ENCODE data around the gene PREP.

Gene PREP

DNA sequence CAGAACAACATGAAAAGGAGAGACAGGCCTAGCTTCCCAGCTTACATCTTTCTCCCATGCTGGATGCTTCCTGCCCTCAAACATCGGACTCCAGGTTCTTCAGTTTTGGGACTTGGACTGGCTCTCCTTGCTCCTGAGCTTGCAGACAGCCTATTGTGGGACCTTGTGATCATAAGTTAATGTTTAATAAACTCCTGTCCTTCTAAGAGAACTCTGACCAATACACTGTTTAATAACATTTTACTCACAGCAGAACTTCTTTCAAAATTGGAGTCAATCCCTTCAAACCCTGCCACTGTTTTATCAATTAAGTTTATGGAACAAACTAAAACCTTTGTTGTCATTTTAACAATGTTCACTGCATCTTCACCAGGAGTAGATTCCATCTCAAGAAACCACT, 111.4 kb downstream of the PREP start:
- Histone ChIP-seq H3K4me1 (ENCODE audit: control extremely low read depth in 1 of 4, control insufficient read depth in 4 of 4, insufficient read depth in 4 of 4, low read length in 3 of 4) (no peaks in the 10 kb centered on the region), H3K9me3 (ENCODE audit: control extremely low read depth in 1 of 5, control insufficient read depth in 4 of 5, insufficient read depth in 2 of 5, low read depth in 1 of 5, low read length in 4 of 5) (peaks cover 0 to 11% (median 5%) of the 10 kb centered on the region in 5 experiments), H3K4me3 (ENCODE audit: control insufficient read depth in 1 of 7, extremely low read depth in 1 of 7, insufficient read depth in 4 of 7, low read depth in 2 of 7, low read length in 6 of 7) (no peak overlapping the region), H3K27me3 (replicated peaks in 2 of 5; ENCODE audit: control insufficient read depth in 4 of 5, insufficient read depth in 5 of 5, low read length in 4 of 5) (no peaks in the 10 kb centered on the region), H3K27ac (ENCODE audit: insufficient read depth in 1 of 2, low read depth in 1 of 2, low read length in 2 of 2, poor library complexity in 1 of 2, severe bottlenecking in 2 of 2) (no peak overlapping the region), H3K36me3 (ENCODE audit: control insufficient read depth in 4 of 4, insufficient read depth in 4 of 4, low read length in 3 of 4) (peaks cover 8 to 34% (median 10%) of the 10 kb centered on the region in 4 experiments)
- 100% methylated on average over 1 of the region's 1 CpG for WGBS (ENCODE audit: insufficient coverage)
- POLR2A ChIA-PET: no interaction called here
- DNase-seq: no peak
- CTCF ChIA-PET: no interaction called here

DNA sequence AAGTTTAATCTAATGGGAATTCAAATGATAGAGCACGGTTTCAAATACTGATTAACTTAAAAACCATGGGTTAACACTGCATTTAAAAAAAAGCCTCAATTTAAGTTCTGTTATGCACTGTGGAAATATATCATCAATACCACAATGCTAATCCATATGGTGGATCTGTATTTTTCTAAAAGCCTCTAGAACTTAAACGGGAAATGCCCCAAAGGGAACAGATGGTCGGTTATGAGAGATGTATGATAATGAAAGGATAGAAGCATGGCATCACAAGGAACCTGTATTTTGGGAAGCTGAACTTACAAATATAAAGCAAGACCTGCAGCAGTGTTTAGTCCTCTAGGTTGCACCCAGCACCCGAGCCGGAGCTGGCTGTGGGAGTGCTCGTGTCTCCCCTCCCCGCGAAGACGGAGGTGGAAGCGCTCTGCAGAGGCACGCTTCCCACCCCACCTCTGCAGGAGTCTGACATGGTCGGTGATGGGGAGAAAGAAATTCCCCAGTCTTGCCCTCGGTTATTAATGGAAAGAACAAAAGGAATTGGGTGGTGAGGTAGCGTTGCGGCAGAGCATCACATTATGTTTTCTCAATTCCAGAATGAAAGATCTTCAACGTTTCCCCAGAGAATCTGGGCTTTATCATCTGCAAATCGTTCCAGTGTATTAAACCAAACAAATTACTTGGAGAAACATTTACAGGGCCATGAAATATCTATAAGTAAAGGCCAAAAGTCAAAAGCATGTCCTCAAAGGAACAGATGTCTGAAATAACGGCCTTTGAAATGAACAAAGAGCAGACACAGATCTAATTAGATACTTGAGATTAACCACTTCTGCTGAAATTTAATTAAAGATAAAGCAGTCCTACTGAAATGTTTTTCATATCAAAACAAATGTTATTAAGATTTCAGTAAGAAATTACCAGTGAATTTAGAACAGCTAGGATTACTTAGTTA, 120.0 kb downstream of the PREP start:
- Histone ChIP-seq H3K4me3 (ENCODE audit: control insufficient read depth in 1 of 7, extremely low read depth in 1 of 7, insufficient read depth in 4 of 7, low read depth in 2 of 7, low read length in 6 of 7) (no peak overlapping the region), H3K27ac (ENCODE audit: insufficient read depth in 1 of 2, low read depth in 1 of 2, low read length in 2 of 2, poor library complexity in 1 of 2, severe bottlenecking in 2 of 2) (no peak overlapping the region), H3K27me3 (replicated peaks in 2 of 5; ENCODE audit: control insufficient read depth in 4 of 5, insufficient read depth in 5 of 5, low read length in 4 of 5) (no peaks in the 10 kb centered on the region), H3K9me3 (ENCODE audit: control extremely low read depth in 1 of 5, control insufficient read depth in 4 of 5, insufficient read depth in 2 of 5, low read depth in 1 of 5, low read length in 4 of 5) (no peaks in the 10 kb centered on the region), H3K36me3 (ENCODE audit: control insufficient read depth in 4 of 4, insufficient read depth in 4 of 4, low read length in 3 of 4) (peaks cover 11 to 55% (median 38%) of the 10 kb centered on the region in 4 experiments), H3K4me1 (ENCODE audit: control extremely low read depth in 1 of 4, control insufficient read depth in 4 of 4, insufficient read depth in 4 of 4, low read length in 3 of 4) (no peaks in the 10 kb centered on the region)
- 94% methylated on average over 13 of the region's 18 CpGs for WGBS (ENCODE audit: insufficient coverage)
- DNase-seq: no peak
- POLR2A ChIA-PET: no interaction called here
- CTCF ChIA-PET: no interaction called here

DNA sequence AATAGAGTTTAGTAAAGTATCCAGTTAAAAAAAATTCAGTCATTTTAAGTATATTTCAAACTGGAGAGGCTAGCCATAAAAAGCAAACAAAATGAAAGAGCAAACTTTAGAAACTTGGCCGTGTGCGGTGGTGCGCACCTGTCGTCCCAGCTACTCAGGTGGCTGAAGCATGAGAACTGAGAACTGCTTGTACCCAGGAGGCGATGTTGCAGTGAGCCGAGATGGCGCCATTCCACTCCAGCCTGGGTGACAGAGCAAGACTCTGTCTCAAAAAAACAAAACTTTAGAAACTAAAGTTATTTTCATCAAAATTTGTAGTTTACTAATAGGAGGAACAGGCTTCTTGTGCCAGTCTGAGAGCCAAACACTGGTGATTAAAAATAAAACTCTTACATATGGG, 122.8 kb downstream of the PREP start:
- ChIA-PET CTCF (no interaction called here), POLR2A (no interaction called here)
- no peak for DNase-seq
- H3K27ac ChIP-seq (ENCODE audit: insufficient read depth in 1 of 2, low read depth in 1 of 2, low read length in 2 of 2, poor library complexity in 1 of 2, severe bottlenecking in 2 of 2): no peak overlapping the region
- H3K4me1 ChIP-seq (ENCODE audit: control extremely low read depth in 1 of 4, control insufficient read depth in 4 of 4, insufficient read depth in 4 of 4, low read length in 3 of 4): no peaks in the 10 kb centered on the region
- H3K36me3 ChIP-seq (ENCODE audit: control insufficient read depth in 4 of 4, insufficient read depth in 4 of 4, low read length in 3 of 4): peaks cover 17 to 68% (median 47%) of the 10 kb centered on the region in 4 experiments
- H3K27me3 ChIP-seq (replicated peaks in 2 of 5; ENCODE audit: control insufficient read depth in 4 of 5, insufficient read depth in 5 of 5, low read length in 4 of 5): no peaks in the 10 kb centered on the region
- peaks cover 0 to 4% (median 0%) of the 10 kb centered on the region in 5 experiments for H3K9me3 ChIP-seq (ENCODE audit: control extremely low read depth in 1 of 5, control insufficient read depth in 4 of 5, insufficient read depth in 2 of 5, low read depth in 1 of 5, low read length in 4 of 5)
- no peak overlapping the region for H3K4me3 ChIP-seq (ENCODE audit: control insufficient read depth in 1 of 7, extremely low read depth in 1 of 7, insufficient read depth in 4 of 7, low read depth in 2 of 7, low read length in 6 of 7)
- 100% methylated on average over 4 of the region's 7 CpGs for WGBS (ENCODE audit: insufficient coverage)

DNA sequence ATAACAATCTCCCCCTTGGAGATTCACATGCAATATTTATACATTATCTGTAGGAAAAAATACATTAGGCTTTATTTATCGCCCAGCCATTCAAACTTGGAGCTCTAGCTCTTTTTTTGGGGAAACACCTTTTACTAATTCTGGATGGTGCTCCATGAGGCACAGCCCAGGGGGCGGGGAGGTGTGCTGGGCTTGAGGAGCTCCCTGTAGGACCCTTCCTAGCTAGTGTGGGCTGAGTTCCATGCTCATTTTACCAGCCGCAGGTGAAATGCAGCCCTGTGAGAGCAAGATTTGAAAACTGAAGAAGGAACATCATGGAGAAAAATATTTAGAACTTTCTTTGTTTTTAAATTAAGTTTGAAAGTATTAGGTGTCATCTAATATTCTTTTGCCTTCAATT, 123.4 kb downstream of the PREP start:
- no peak overlapping the region for H3K27ac ChIP-seq (ENCODE audit: insufficient read depth in 1 of 2, low read depth in 1 of 2, low read length in 2 of 2, poor library complexity in 1 of 2, severe bottlenecking in 2 of 2)
- CTCF ChIA-PET: no interaction called here
- 90% methylated on average over 2 of the region's 3 CpGs for WGBS (ENCODE audit: insufficient coverage)
- H3K27me3 ChIP-seq (replicated peaks in 2 of 5; ENCODE audit: control insufficient read depth in 4 of 5, insufficient read depth in 5 of 5, low read length in 4 of 5): no peaks in the 10 kb centered on the region
- no peak overlapping the region for H3K4me3 ChIP-seq (ENCODE audit: control insufficient read depth in 1 of 7, extremely low read depth in 1 of 7, insufficient read depth in 4 of 7, low read depth in 2 of 7, low read length in 6 of 7)
- POLR2A ChIA-PET: no interaction called here
- peaks cover 0 to 4% (median 0%) of the 10 kb centered on the region in 5 experiments for H3K9me3 ChIP-seq (ENCODE audit: control extremely low read depth in 1 of 5, control insufficient read depth in 4 of 5, insufficient read depth in 2 of 5, low read depth in 1 of 5, low read length in 4 of 5)
- no peaks in the 10 kb centered on the region for H3K4me1 ChIP-seq (ENCODE audit: control extremely low read depth in 1 of 4, control insufficient read depth in 4 of 4, insufficient read depth in 4 of 4, low read length in 3 of 4)
- peaks cover 17 to 67% (median 45%) of the 10 kb centered on the region in 4 experiments for H3K36me3 ChIP-seq (ENCODE audit: control insufficient read depth in 4 of 4, insufficient read depth in 4 of 4, low read length in 3 of 4)
- no peak for DNase-seq

DNA sequence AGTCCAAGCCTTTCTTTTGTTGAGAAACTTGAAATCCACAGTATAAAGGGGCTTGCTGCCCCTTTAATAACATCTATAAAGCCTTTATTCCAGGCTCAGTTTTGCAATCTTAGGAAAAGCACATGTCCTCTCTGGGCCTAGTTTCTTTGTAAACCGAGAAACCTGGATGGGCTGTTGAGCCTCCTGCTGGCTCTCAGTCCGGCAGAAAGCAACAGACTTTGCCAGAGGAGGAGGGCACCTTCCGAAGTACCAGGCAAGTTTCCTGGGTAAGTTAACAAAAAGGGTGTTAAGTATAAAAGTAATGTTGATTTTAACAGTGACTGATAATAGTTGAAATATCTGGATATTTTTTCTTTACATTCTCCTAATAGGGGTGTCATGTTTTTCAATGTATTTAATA, 124.1 kb downstream of the PREP start:
- no peak for DNase-seq
- CTCF ChIA-PET: no interaction called here
- Histone ChIP-seq H3K36me3 (ENCODE audit: control insufficient read depth in 4 of 4, insufficient read depth in 4 of 4, low read length in 3 of 4) (peaks cover 17 to 63% (median 42%) of the 10 kb centered on the region in 4 experiments), H3K4me1 (ENCODE audit: control extremely low read depth in 1 of 4, control insufficient read depth in 4 of 4, insufficient read depth in 4 of 4, low read length in 3 of 4) (no peaks in the 10 kb centered on the region), H3K9me3 (ENCODE audit: control extremely low read depth in 1 of 5, control insufficient read depth in 4 of 5, insufficient read depth in 2 of 5, low read depth in 1 of 5, low read length in 4 of 5) (peaks cover 0 to 4% (median 0%) of the 10 kb centered on the region in 5 experiments), H3K27ac (ENCODE audit: insufficient read depth in 1 of 2, low read depth in 1 of 2, low read length in 2 of 2, poor library complexity in 1 of 2, severe bottlenecking in 2 of 2) (no peak overlapping the region), H3K27me3 (replicated peaks in 2 of 5; ENCODE audit: control insufficient read depth in 4 of 5, insufficient read depth in 5 of 5, low read length in 4 of 5) (no peaks in the 10 kb centered on the region), H3K4me3 (ENCODE audit: control insufficient read depth in 1 of 7, extremely low read depth in 1 of 7, insufficient read depth in 4 of 7, low read depth in 2 of 7, low read length in 6 of 7) (no peak overlapping the region)
- POLR2A ChIA-PET: no interaction called here
- 96% methylated on average over 3 of the region's 3 CpGs for WGBS (ENCODE audit: insufficient coverage)

DNA sequence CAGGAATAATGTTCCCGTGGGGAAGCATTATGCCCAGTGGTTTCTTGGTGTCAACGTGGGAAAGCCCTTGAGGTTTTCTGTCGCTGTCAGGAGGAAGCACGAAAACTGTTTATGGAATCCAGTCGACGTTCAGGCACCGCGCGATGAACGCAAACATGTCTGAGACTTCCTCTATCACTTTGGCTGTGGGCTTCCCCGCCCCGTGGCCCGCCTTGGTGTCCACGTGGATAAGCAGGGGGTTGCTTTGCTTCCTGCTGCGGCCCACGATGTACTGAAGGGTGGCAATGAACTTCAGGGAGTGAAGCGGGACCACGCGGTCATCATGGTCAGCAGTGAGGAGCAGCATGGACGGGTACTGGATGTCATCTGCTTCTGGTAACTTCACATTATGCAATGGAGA, 124.8 kb downstream of the PREP start:
- ChIA-PET POLR2A (no interaction called here), CTCF (no interaction called here)
- peaks cover 17 to 61% (median 40%) of the 10 kb centered on the region in 4 experiments for H3K36me3 ChIP-seq (ENCODE audit: control insufficient read depth in 4 of 4, insufficient read depth in 4 of 4, low read length in 3 of 4)
- no peaks in the 10 kb centered on the region for H3K27me3 ChIP-seq (replicated peaks in 2 of 5; ENCODE audit: control insufficient read depth in 4 of 5, insufficient read depth in 5 of 5, low read length in 4 of 5)
- no peak overlapping the region for H3K4me3 ChIP-seq (ENCODE audit: control insufficient read depth in 1 of 7, extremely low read depth in 1 of 7, insufficient read depth in 4 of 7, low read depth in 2 of 7, low read length in 6 of 7)
- H3K9me3 ChIP-seq (ENCODE audit: control extremely low read depth in 1 of 5, control insufficient read depth in 4 of 5, insufficient read depth in 2 of 5, low read depth in 1 of 5, low read length in 4 of 5): peaks cover 0 to 4% (median 0%) of the 10 kb centered on the region in 5 experiments
- no peaks in the 10 kb centered on the region for H3K4me1 ChIP-seq (ENCODE audit: control extremely low read depth in 1 of 4, control insufficient read depth in 4 of 4, insufficient read depth in 4 of 4, low read length in 3 of 4)
- H3K27ac ChIP-seq (ENCODE audit: insufficient read depth in 1 of 2, low read depth in 1 of 2, low read length in 2 of 2, poor library complexity in 1 of 2, severe bottlenecking in 2 of 2): no peak overlapping the region
- DNase-seq: no peak
- WGBS (ENCODE audit: insufficient coverage): 92% methylated on average over 18 of the region's 20 CpGs

DNA sequence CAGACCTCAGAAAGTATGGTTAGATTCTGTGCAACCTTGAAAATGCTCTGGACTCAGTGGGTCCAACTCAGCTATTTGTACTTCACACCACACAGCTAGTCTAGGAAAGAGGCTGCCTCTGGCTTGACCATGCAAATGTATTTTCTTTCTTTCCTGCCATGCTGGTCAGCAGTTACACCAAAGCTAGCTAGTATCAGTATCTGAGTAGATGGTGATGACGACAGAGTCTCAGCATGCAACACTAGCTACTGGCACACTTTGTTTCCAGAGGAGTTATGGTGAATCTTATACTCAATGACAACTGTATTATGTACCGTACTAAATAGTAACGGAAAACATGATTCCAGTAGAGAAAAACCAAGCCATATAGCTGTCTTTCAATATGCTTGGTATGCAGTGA, 126.5 kb downstream of the PREP start:
- no peaks in the 10 kb centered on the region for H3K4me1 ChIP-seq (ENCODE audit: control extremely low read depth in 1 of 4, control insufficient read depth in 4 of 4, insufficient read depth in 4 of 4, low read length in 3 of 4)
- ChIA-PET CTCF (interaction anchor here (1.3 to 1.6 kb wide), 2 partner anchors 14 to 31 kb away, joined by 3 to 4 read pairs; no protein-coding TSS in a partner anchor), POLR2A (no interaction called here)
- 100% methylated on average over 3 of the region's 3 CpGs for WGBS (ENCODE audit: insufficient coverage)
- H3K36me3 ChIP-seq (ENCODE audit: control insufficient read depth in 4 of 4, insufficient read depth in 4 of 4, low read length in 3 of 4): peaks cover 9 to 44% (median 27%) of the 10 kb centered on the region in 4 experiments
- H3K27me3 ChIP-seq (replicated peaks in 2 of 5; ENCODE audit: control insufficient read depth in 4 of 5, insufficient read depth in 5 of 5, low read length in 4 of 5): no peaks in the 10 kb centered on the region
- no peak for DNase-seq
- no peak overlapping the region for H3K27ac ChIP-seq (ENCODE audit: insufficient read depth in 1 of 2, low read depth in 1 of 2, low read length in 2 of 2, poor library complexity in 1 of 2, severe bottlenecking in 2 of 2)
- no peak overlapping the region for H3K4me3 ChIP-seq (ENCODE audit: control insufficient read depth in 1 of 7, extremely low read depth in 1 of 7, insufficient read depth in 4 of 7, low read depth in 2 of 7, low read length in 6 of 7)
- peaks cover 0 to 4% (median 0%) of the 10 kb centered on the region in 5 experiments for H3K9me3 ChIP-seq (ENCODE audit: control extremely low read depth in 1 of 5, control insufficient read depth in 4 of 5, insufficient read depth in 2 of 5, low read depth in 1 of 5, low read length in 4 of 5)

All from common myeloid progenitor, CD34-positive (primary cell).